ENCODE data around the gene MARK4.

MARK4 gene

GRCh38 chr19:45250832-45251451, at the start of gene MARK4:
Gene MARK4 (plus strand): TSS chr19:45251271. CDS start chr19:45251589, 318 bp downstream.
- in situ Hi-C loops (cut with HindIII; ENCODE audit: low pct_unique_long_range_greater_than_20kb, low sequenced_read_pairs) = no loop called here
- peak; percentile 50 to 76 for DNase-seq (ENCODE audit: low read depth in 1 of 2, low spot score in 1 of 2)
- no peak for TF ChIP-seq JUND (IDR thresholded peaks at IDR 0.05; ENCODE audit: low read depth)

GRCh38 chr19:45202637-45203036, 48.4 kb upstream of the MARK4 start:
- TF ChIP-seq JUND (IDR thresholded peaks at IDR 0.05; ENCODE audit: low read depth) = no peak
- in situ Hi-C loops (cut with HindIII; ENCODE audit: low pct_unique_long_range_greater_than_20kb, low sequenced_read_pairs) = no loop called here
- no peak for DNase-seq (ENCODE audit: low read depth in 1 of 2, low spot score in 1 of 2)

GRCh38 chr19:45205810-45206209, 45.3 kb upstream of the MARK4 start:
- no peak for TF ChIP-seq JUND (IDR thresholded peaks at IDR 0.05; ENCODE audit: low read depth)
- in situ Hi-C loops (cut with HindIII; ENCODE audit: low pct_unique_long_range_greater_than_20kb, low sequenced_read_pairs) = no loop called here
- no peak for DNase-seq (ENCODE audit: low read depth in 1 of 2, low spot score in 1 of 2)

- no peak for DNase-seq (ENCODE audit: low read depth in 1 of 2, low spot score in 1 of 2)
- in situ Hi-C loops (cut with HindIII; ENCODE audit: low pct_unique_long_range_greater_than_20kb, low sequenced_read_pairs) = no loop called here
- no peak for TF ChIP-seq JUND (IDR thresholded peaks at IDR 0.05; ENCODE audit: low read depth)
Measured at GRCh38 chr19:45206328-45206727, 44.7 kb upstream of the MARK4 start.

- in situ Hi-C loops (cut with HindIII; ENCODE audit: low pct_unique_long_range_greater_than_20kb, low sequenced_read_pairs) = no loop called here
- DNase-seq (ENCODE audit: low read depth in 1 of 2, low spot score in 1 of 2) = no peak
- no peak for TF ChIP-seq JUND (IDR thresholded peaks at IDR 0.05; ENCODE audit: low read depth)
Measured at GRCh38 chr19:45211751-45212381, 39.2 kb upstream of the MARK4 start.

GRCh38 chr19:45213031-45213430, 38.0 kb upstream of the MARK4 start:
- in situ Hi-C loops (cut with HindIII; ENCODE audit: low pct_unique_long_range_greater_than_20kb, low sequenced_read_pairs) = no loop called here
- DNase-seq (ENCODE audit: low read depth in 1 of 2, low spot score in 1 of 2) = no peak
- no peak for TF ChIP-seq JUND (IDR thresholded peaks at IDR 0.05; ENCODE audit: low read depth)

- DNase-seq (ENCODE audit: low read depth in 1 of 2, low spot score in 1 of 2) = no peak
- TF ChIP-seq JUND (IDR thresholded peaks at IDR 0.05; ENCODE audit: low read depth) = no peak
- in situ Hi-C loops (cut with HindIII; ENCODE audit: low pct_unique_long_range_greater_than_20kb, low sequenced_read_pairs) = no loop called here
Measured at GRCh38 chr19:45215391-45216191, 35.5 kb upstream of the MARK4 start.

GRCh38 chr19:45216667-45217066, 34.4 kb upstream of the MARK4 start:
- TF ChIP-seq JUND (IDR thresholded peaks at IDR 0.05; ENCODE audit: low read depth) = no peak
- in situ Hi-C loops (cut with HindIII; ENCODE audit: low pct_unique_long_range_greater_than_20kb, low sequenced_read_pairs) = no loop called here
- DNase-seq (ENCODE audit: low read depth in 1 of 2, low spot score in 1 of 2) = no peak

- TF ChIP-seq JUND (IDR thresholded peaks at IDR 0.05; ENCODE audit: low read depth) = no peak
- no peak for DNase-seq (ENCODE audit: low read depth in 1 of 2, low spot score in 1 of 2)
- in situ Hi-C loops (cut with HindIII; ENCODE audit: low pct_unique_long_range_greater_than_20kb, low sequenced_read_pairs) = no loop called here
Measured at GRCh38 chr19:45217193-45217956, 33.7 kb upstream of the MARK4 start.

- no peak for DNase-seq (ENCODE audit: low read depth in 1 of 2, low spot score in 1 of 2)
- in situ Hi-C loops (cut with HindIII; ENCODE audit: low pct_unique_long_range_greater_than_20kb, low sequenced_read_pairs) = no loop called here
- TF ChIP-seq JUND (IDR thresholded peaks at IDR 0.05; ENCODE audit: low read depth) = no peak
Measured at GRCh38 chr19:45217957-45218334, 33.1 kb upstream of the MARK4 start.

GRCh38 chr19:45218426-45218825, 32.6 kb upstream of the MARK4 start:
- no peak for TF ChIP-seq JUND (IDR thresholded peaks at IDR 0.05; ENCODE audit: low read depth)
- DNase-seq (ENCODE audit: low read depth in 1 of 2, low spot score in 1 of 2) = no peak
- in situ Hi-C loops (cut with HindIII; ENCODE audit: low pct_unique_long_range_greater_than_20kb, low sequenced_read_pairs) = no loop called here

- no peak for DNase-seq (ENCODE audit: low read depth in 1 of 2, low spot score in 1 of 2)
- no peak for TF ChIP-seq JUND (IDR thresholded peaks at IDR 0.05; ENCODE audit: low read depth)
- in situ Hi-C loops (cut with HindIII; ENCODE audit: low pct_unique_long_range_greater_than_20kb, low sequenced_read_pairs) = no loop called here
Measured at GRCh38 chr19:45218911-45219743, 31.9 kb upstream of the MARK4 start.

Measured in T47D (cell line).